ENCODE results near the gene MATN1. TPM values are rescaled to one million over a fixed set of nuclear protein-coding genes. Genes with fewer than 3 reads are reported as not detected.
A peak's percentile ranks its signal among the peaks of the same experiment; 100 is the strongest.

The MATN1 gene
- polyA plus RNA-seq, 12 donors: 0.61 to 1.7 (median 1.1) TPM; not detected in 2

GRCh38 chr1:30758121-30758688 lies 34.8 kb upstream of the MATN1 start:
- no peak for DNase-seq

GRCh38 chr1:30757352-30758120 lies 34.2 kb upstream of the MATN1 start, which contains the start of gene LAPTM5:
Gene LAPTM5 (minus strand): TSS chr1:30757774. CDS start chr1:30757745, 29 bp downstream.
- DNase-seq: no peak

- peak; percentile 72 for DNase-seq
These were observed 33.4 kb upstream of the MATN1 start for GRCh38 chr1:30756545-30757351.

DNA sequence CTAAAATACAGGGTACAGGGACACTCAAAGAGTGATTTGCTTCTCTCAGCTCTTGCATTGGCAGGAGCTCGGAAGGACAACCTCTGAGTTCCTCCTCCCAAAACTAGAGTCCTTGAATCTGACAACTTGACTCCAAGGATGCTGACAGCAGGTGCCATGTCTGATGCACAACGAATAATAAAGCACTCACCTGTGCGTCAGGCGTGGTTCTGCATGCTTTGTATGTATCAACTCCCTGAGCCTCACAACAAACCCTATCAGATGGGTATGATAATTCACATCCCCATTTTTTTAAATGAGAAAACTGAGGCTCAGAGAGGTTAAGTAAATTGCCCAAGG lies 32.8 kb upstream of the MATN1 start:
- no peak for DNase-seq

- DNase-seq: no peak
These were observed 32.4 kb upstream of the MATN1 start for GRCh38 chr1:30755746-30756145.

- DNase-seq: no peak
These were observed 31.9 kb upstream of the MATN1 start for GRCh38 chr1:30755334-30755733.

GRCh38 chr1:30754684-30755171 lies 31.3 kb upstream of the MATN1 start:
- DNase-seq: no peak

GRCh38 chr1:30753660-30754123 lies 30.3 kb upstream of the MATN1 start:
- no peak for DNase-seq

DNA sequence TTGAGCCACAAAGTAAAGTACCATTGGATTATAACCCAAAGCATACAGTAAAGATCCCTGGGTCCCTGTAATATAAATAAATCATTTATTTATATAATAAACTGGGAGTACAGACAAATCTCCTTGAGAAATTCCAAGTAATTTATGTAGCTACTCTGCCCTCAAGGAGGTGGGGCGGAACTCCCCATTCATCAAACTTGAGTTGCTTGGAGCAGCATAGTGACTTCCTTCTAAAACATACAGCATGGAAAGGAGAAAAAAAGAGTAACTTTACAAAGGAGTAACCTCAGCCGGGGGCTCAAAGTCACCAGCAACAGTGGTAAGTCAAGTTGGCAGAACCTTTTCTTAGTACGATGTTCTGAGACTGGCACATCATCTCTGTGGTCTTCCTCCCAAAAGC lies 29.7 kb upstream of the MATN1 start:
- no peak for DNase-seq

GRCh38 chr1:30752651-30752908 lies 29.2 kb upstream of the MATN1 start:
- no peak for DNase-seq

- DNase-seq: no peak
These were observed 28.7 kb upstream of the MATN1 start for GRCh38 chr1:30751830-30752650.

DNA sequence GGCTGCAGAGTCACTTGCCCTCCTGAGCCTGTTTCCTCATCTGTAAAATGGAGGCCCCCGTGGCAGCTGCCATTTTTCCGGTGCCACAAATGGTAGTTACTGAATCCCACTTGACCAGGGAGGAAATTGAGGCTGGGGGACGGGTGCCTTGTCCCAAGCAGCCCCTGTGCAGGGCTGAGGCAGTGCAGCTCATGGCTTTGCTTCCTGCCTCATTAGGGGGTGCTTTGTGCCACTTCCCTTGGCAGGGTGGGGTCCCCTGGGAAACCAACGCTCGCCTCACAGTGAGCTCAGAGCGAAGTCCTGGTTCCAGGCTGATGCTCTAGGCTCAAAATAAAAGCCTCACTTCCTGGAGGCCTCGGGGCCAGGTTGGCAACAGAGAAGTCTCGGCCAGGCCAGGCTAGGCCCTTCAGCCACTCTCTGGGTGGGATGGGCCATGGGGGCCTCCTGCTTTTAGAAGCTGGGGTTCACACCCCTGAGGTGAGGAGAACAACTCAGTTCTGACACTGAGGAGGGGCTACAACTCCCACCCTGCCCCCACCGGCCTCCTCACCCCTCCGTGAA lies 27.4 kb upstream of the MATN1 start:
- DNase-seq: no peak

DNA sequence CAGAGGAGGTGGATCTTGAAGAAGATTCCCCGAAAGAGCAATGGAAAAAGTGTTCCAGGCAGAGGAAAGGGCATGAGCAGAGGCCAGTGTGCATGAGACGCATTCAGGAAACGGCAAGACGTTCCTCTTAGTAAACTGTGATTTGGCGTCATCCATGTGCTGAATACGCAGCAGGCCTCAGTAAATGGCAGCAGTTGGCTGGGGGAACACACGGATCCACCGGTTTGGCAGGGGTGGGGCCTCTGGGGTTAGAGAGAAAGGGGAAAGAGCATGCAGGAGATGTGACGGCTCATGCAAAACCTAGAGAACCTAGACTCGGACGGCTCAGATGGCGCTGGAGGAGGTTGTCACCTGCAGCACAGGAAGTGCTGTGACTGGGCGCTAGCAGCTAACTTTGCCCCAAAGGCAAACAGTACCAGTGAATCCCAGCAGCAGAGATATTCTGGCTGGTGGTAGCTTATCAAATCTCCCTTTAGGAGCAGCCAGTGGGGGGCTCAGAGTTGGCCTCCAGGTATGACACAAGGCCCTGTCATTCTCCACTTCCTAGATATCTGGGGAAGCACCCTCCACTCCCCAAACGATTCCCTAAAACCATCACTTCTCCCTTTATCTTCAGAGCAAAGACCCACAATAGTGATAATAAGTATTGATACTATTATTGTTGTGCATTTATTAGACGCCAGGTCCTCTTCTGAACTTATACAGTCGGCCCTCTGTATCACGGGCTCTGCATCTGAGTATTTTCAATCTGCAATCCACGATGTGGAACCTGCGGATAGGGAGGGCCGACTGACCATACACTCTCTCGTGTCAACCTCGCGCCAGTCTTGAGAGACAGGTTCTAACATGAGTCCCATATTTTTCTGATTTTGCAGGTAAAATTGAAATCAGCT lies 26.6 kb upstream of the MATN1 start:
- DNase-seq: no peak

DNA sequence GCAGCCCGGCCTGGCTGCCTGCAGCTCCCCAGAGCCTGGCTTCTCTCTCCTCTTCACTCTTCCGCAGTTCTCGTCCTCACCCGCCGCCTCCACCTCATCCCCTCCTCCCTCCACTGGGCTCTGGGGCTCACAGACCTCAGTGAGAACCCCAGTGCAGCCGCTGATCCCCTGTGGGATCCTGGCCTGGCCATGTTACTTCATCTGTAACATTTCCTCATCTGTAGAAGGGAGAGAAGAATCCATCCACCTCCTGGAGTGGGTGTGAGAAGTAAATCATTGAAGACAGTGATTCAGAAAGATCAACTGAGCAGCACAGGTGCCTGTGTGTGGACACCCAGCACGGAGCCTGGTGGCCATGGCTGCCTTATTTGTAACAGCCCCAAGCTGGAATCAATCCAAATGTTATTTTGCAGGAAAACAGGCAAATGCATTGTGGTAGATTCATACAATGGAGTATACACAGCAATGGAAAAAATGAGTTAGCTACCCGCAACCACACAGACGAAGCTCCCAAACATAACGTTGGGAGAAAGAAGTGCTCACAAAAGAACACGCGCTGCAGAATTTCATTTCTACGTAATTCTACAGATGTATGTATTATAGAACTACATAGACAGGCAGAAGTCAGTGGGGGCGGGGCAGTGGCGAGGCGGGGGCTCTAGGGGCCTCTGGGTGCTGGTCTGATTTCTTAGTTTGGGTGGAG lies 25.5 kb upstream of the MATN1 start:
- no peak for DNase-seq

DNA sequence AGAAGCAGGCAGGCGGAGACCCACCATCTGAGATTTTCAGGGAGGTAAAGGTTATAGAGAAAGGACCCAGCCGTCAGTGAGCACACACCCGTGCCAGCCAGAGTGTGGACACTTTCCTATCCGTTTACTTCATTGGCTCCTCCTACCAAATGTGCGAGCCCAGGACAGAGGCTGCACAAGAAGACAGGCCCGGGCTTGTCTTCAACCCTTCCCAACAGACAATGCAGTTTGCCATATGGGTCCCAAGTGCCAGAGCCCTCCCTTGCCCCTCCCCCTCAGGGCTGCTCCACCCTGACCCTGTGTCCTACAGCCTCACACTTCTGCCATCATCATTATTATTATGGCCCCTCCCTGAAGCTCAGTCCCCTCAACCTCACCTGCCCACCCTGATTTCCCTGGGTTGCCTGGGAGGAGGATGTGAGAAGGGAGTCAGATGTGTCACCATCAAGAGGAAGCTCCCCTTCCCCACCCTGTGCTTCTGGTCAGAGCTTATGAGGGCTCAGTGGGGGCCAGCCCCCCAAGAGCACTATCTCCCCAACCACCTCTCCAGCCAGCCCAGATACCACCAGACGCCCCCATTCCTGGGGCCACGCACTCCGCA lies 24.8 kb upstream of the MATN1 start:
- no peak for DNase-seq

- DNase-seq: no peak
These were observed 23.9 kb upstream of the MATN1 start for GRCh38 chr1:30747033-30748008.

DNA sequence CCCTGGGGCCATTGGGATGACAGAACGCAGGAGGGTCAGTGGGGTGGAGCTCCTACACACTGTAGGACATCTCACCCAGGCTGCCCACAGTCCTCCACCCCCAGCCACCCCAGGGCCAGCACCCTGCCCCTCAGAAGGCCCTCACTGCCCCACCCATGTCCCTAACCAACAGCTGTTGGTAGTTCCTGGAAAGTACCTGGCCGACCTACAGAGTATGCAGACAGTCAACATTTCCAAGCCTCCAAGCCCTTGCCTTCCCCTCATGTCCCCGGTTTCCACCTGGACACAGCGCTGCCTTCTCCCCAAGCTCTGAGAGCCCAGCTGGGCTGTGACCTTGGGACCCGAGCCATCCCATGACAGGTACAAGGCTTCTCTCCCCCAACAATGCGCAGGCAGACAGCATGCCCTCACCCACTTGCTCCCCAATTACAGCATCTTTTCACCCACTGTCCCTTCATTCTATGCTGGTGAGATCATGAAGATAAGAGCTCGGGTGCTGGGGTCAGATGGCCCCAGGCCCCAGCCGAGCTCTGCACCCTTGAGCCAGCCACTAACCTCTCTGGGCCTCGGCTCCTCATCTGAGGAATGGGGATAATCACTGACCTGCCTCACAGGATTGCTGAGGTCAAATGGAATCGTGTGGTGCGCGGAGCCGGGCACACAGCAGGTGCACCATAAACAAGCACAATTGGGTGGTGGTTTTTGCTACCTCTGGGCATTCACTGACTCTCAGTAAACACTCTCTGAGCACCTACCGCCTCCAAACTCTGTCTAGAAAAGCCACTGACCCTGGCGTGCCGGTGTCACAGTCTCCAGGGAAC lies 23.0 kb upstream of the MATN1 start:
- DNase-seq: no peak

Measured in muscle of arm (tissue), 12 donors.